T-cell (primary cell): ENCODE data around the gene TUBG2. TPM values are rescaled to one million over a fixed set of nuclear protein-coding genes. Genes with fewer than 3 reads are reported as not detected.
"Not testable (repeated sequence)": the region's sequence is repeated elsewhere in the genome, so short reads cannot be mapped to it uniquely, and the experiment has no call there.

Experiments
- ATAC-seq, 4 experiments: fragments of 200-7000 bp in 3 of 4; fragments of 150-1000 bp in 1 of 4; cut with Tn5 transposase; replicated peaks in 1 of 4; 1 replicate in 3 of 4; 2 replicates in 1 of 4; pipeline ENCODE4 v1.10.0; 2021; ENCODE audit warnings: moderate library complexity in 3 of 4, mild to moderate bottlenecking in 2 of 4, moderate number of reproducible peaks in 1 of 4
- CTCF ChIA-PET, 2 donors: fragments of 300-600 bp; sonication (Branson Sonifier 250); formaldehyde crosslinking; loops; one replicate each; lab custom pipeline; 2022; ENCODE audit warnings: antibody characterized with exemption in 2 of 2; lab: Charles Lee
- POLR2A ChIA-PET, 2 donors: fragments of 300-600 bp; sonication (Branson Sonifier 250); formaldehyde crosslinking; loops; one replicate each; lab custom pipeline; 2022; ENCODE audit warnings: antibody characterized with exemption in 2 of 2; lab: Charles Lee
- DNase-seq, 35 experiments: peaks; one replicate each; pipeline versions ENCODE4 v3.0.0 to v3.0.0-alpha.2; 2013 to 2023
- H3K27ac ChIP-seq: one replicate; pipeline ENCODE4 v1.5.1; 2013; ENCODE audit warnings: low read length
- H3K27me3 ChIP-seq, 2 experiments: replicated peaks in 1 of 2; 1 replicate in 1 of 2; 2 replicates in 1 of 2; pipeline versions ENCODE4 v1.6.1 to v1.7.0; 2013; ENCODE audit warnings: low read length in 1 of 2, mixed read lengths in 1 of 2; ENCODE audit not compliant: control insufficient read depth in 2 of 2, insufficient read depth in 2 of 2; ENCODE audit errors: extremely low read depth in 1 of 2
- H3K36me3 ChIP-seq, 2 donors: 1 replicate in 1 of 2; 2 replicates in 1 of 2; pipeline versions ENCODE4 v1.6.1 to v1.7.0; 2013; ENCODE audit warnings: low read length in 1 of 2; ENCODE audit not compliant: control insufficient read depth in 2 of 2, insufficient read depth in 1 of 2; ENCODE audit errors: extremely low read depth in 1 of 2
- H3K4me1 ChIP-seq, 2 experiments: 1 replicate in 1 of 2; 2 replicates in 1 of 2; pipeline versions ENCODE4 v1.6.1 to v1.7.0; 2013; ENCODE audit warnings: low read length in 2 of 2, mixed read lengths in 1 of 2; ENCODE audit not compliant: insufficient read depth in 2 of 2, control insufficient read depth in 1 of 2; ENCODE audit errors: extremely low read depth in 1 of 2
- H3K4me3 ChIP-seq, 2 donors: 1 replicate in 1 of 2; 2 replicates in 1 of 2; pipeline versions ENCODE4 v1.5.1 to v1.7.0; 2013; ENCODE audit warnings: mild to moderate bottlenecking in 2 of 2, low read length in 1 of 2, moderate library complexity in 1 of 2; ENCODE audit not compliant: control insufficient read depth in 1 of 2; ENCODE audit errors: extremely low read depth in 1 of 2
- H3K9me3 ChIP-seq: 2 replicates; pipeline ENCODE4 v1.7.0; 2013
- H3K27ac Mint-ChIP-seq, 2 donors: one replicate each; pipeline ENCODE4 v1.8.0; 2020 to 2021; ENCODE audit warnings: mild to moderate bottlenecking in 2 of 2, mixed read lengths in 2 of 2
- H3K27me3 Mint-ChIP-seq, 2 donors: one replicate each; pipeline ENCODE4 v1.8.0; 2021 to 2022; ENCODE audit warnings: mixed read lengths in 2 of 2
- H3K36me3 Mint-ChIP-seq: one replicate; pipeline ENCODE4 v1.8.0; 2021; ENCODE audit warnings: mixed read lengths
- H3K4me1 Mint-ChIP-seq, 3 donors: one replicate each; pipeline ENCODE4 v1.8.0; 2020 to 2022; ENCODE audit warnings: mixed read lengths in 3 of 3, mild to moderate bottlenecking in 1 of 3
- H3K4me3 Mint-ChIP-seq, 3 donors: one replicate each; pipeline ENCODE4 v1.8.0; 2020 to 2022; ENCODE audit warnings: mild to moderate bottlenecking in 3 of 3, mixed read lengths in 3 of 3, moderate library complexity in 3 of 3
- H3K9me3 Mint-ChIP-seq, 3 donors: one replicate each; pipeline ENCODE4 v1.8.0; 2020 to 2022; ENCODE audit warnings: mixed read lengths in 3 of 3
- whole genome bisulfite sequencing: methylation state at CpG from one replicate; pipeline ENCODE4 v1.1.5; 2013; ENCODE audit warnings: missing lambda C conversion rate; ENCODE audit not compliant: insufficient coverage; 5-methylcytosine and 5-hydroxymethylcytosine counted together
- total RNA-seq, 35 experiments: library from RNA in 6 of 35; stranded (reverse) in 6 of 35; fragments of 120-200 nt in 1 of 35; gene quantifications; one replicate each; pipeline versions ENCODE4 v1.2.1 to v1.2.4 and lab custom pipeline; 2013 to 2026

TUBG2 gene
- total RNA-seq, 5 donors from 2014 or later (not counting 1 experiment from before 2014, with no cell fraction given), result 13.7 to 22.3 (median 20.5) TPM

GRCh38 chr17:42618442-42619150, 40.5 kb upstream of the TUBG2 start:
- Histone ChIP-seq H3K4me1 (peaks cover 0 to 3% of the 10 kb centered on the region in 2 experiments), H3K27me3 (no peaks in the 10 kb centered on the region), H3K4me3 (no peak overlapping the region), H3K9me3 (no peaks in the 10 kb centered on the region), H3K36me3 (peaks cover 8 to 22% of the 10 kb centered on the region in 2 donors), H3K27ac (no peak overlapping the region)
- ChIA-PET CTCF (no interaction called here), POLR2A (no interaction called here)
- H3K36me3 Mint-ChIP-seq, result peaks cover 15% of the 10 kb centered on the region
- H3K4me3 Mint-ChIP-seq, result no peak overlapping the region
- DNase-seq, result peak in 1 of 35 experiments; percentile 3
- H3K27me3 Mint-ChIP-seq, result no peaks in the 10 kb centered on the region
- WGBS, result 40% methylated on average over 7 of the region's 9 CpGs
- H3K4me1 Mint-ChIP-seq, result peaks cover 0 to 4% (median 0%) of the 10 kb centered on the region in 3 donors
- H3K9me3 Mint-ChIP-seq, result no peaks in the 10 kb centered on the region
- no peak for ATAC-seq
- H3K27ac Mint-ChIP-seq, result no peak overlapping the region

- H3K36me3 ChIP-seq, H3K9me3 ChIP-seq, H3K27me3 ChIP-seq, H3K27ac Mint-ChIP-seq, H3K9me3 Mint-ChIP-seq, H3K27ac ChIP-seq, H3K4me3 Mint-ChIP-seq, H3K4me3 ChIP-seq, H3K4me1 Mint-ChIP-seq, H3K27me3 Mint-ChIP-seq, H3K36me3 Mint-ChIP-seq, H3K4me1 ChIP-seq, ATAC-seq, DNase-seq: not testable (repeated sequence)
- ChIA-PET POLR2A (interaction anchor here in 1 of 2 donors (0.7 kb wide), 1 partner anchor 115 kb away, joined by 3 read pairs; no protein-coding TSS in a partner anchor), CTCF (interaction anchor here in 1 of 2 donors (0.6 kb wide), 1 partner anchor 485 kb away, joined by 5 read pairs; no protein-coding TSS in a partner anchor)
- 95% methylated on average over 2 of the region's 3 CpGs for WGBS
Observed at GRCh38 chr17:42621987-42622386, 37.1 kb upstream of the TUBG2 start.

- Mint-ChIP-seq H3K4me1 (peaks cover 0 to 4% (median 0%) of the 10 kb centered on the region in 3 donors), H3K27me3 (peaks cover 0 to 3% of the 10 kb centered on the region in 2 donors), H3K27ac (no peak overlapping the region), H3K4me3 (no peak overlapping the region), H3K9me3 (no peaks in the 10 kb centered on the region), H3K36me3 (no peaks in the 10 kb centered on the region)
- Histone ChIP-seq H3K27me3 (no peaks in the 10 kb centered on the region), H3K36me3 (no peaks in the 10 kb centered on the region), H3K4me3 (no peak overlapping the region), H3K4me1 (peaks cover 0 to 3% of the 10 kb centered on the region in 2 experiments), H3K9me3 (no peaks in the 10 kb centered on the region), H3K27ac (no peak overlapping the region)
- no peak for DNase-seq
- CTCF ChIA-PET, result no interaction called here
- WGBS, result no CpG with 5 or more reads among the region's 2 CpGs
- no peak for ATAC-seq
- POLR2A ChIA-PET, result interaction anchor here in 1 of 2 donors (0.8 kb wide), 1 partner anchor 15 kb away, joined by 15 read pairs; no protein-coding TSS in a partner anchor
Observed at GRCh38 chr17:42623271-42623670, 35.8 kb upstream of the TUBG2 start.

- ChIA-PET CTCF (no interaction called here), POLR2A (interaction anchor here in 1 of 2 donors (0.8 kb wide), 1 partner anchor 16 kb away, joined by 15 read pairs; no protein-coding TSS in a partner anchor)
- no peaks in the 10 kb centered on the region for H3K27me3 ChIP-seq
- Mint-ChIP-seq H3K9me3 (no peaks in the 10 kb centered on the region), H3K27me3 (peaks cover 0 to 3% of the 10 kb centered on the region in 2 donors), H3K36me3 (no peaks in the 10 kb centered on the region), H3K27ac (no peak overlapping the region), H3K4me1 (peaks cover 0 to 1% (median 0%) of the 10 kb centered on the region in 3 donors), H3K4me3 (no peak overlapping the region)
- WGBS, result 70% methylated on average over 5 of the region's 7 CpGs
- ATAC-seq (no peak), DNase-seq (no peak)
- H3K36me3 ChIP-seq, result no peaks in the 10 kb centered on the region
- H3K9me3 ChIP-seq, result no peaks in the 10 kb centered on the region
- H3K27ac ChIP-seq, result no peak overlapping the region
- no peak overlapping the region for H3K4me3 ChIP-seq
- no peaks in the 10 kb centered on the region for H3K4me1 ChIP-seq
Observed at GRCh38 chr17:42623732-42624596, 35.1 kb upstream of the TUBG2 start.

GRCh38 chr17:42627032-42627764, 31.9 kb upstream of the TUBG2 start:
- H3K36me3 Mint-ChIP-seq, H3K36me3 ChIP-seq, H3K27me3 ChIP-seq, H3K9me3 ChIP-seq, CTCF ChIA-PET, H3K9me3 Mint-ChIP-seq, H3K27ac Mint-ChIP-seq, POLR2A ChIA-PET, ATAC-seq, DNase-seq, H3K27me3 Mint-ChIP-seq, H3K4me3 Mint-ChIP-seq, H3K4me3 ChIP-seq, H3K4me1 Mint-ChIP-seq, H3K27ac ChIP-seq, H3K4me1 ChIP-seq: not testable (repeated sequence)
- WGBS, result no CpG with 5 or more reads among the region's 6 CpGs
